Hepatocyte (in vitro differentiated cells): ENCODE results near the gene SBK2. TPM values are rescaled to one million over a fixed set of nuclear protein-coding genes. Genes with fewer than 3 reads are reported as not detected.

Experiments
- DNase-seq: peaks from one replicate; pipeline ENCODE4 v3.0.0-alpha.2; 2016; ENCODE audit warnings: low spot score
- H2AFZ ChIP-seq: fragments of 200-600 bp; sonication (generic); 2 replicates; pipeline ENCODE4 v1.6.0; 2016; ENCODE audit warnings: antibody characterized with exemption, mild to moderate bottlenecking
- H3K27ac ChIP-seq: fragments of 200-600 bp; sonication (generic); 2 replicates; pipeline ENCODE4 v1.5.1; 2016; ENCODE audit warnings: mild to moderate bottlenecking
- H3K27me3 ChIP-seq: fragments of 200-600 bp; sonication (generic); 2 replicates; pipeline ENCODE4 v1.6.1; 2016
- H3K36me3 ChIP-seq: fragments of 200-600 bp; sonication (generic); replicated peaks from 2 replicates; pipeline ENCODE4 v1.5.1; 2016; ENCODE audit warnings: low read depth; ENCODE audit not compliant: insufficient read depth
- H3K4me1 ChIP-seq: fragments of 200-600 bp; sonication (generic); 2 replicates; pipeline ENCODE4 v1.5.1; 2016; ENCODE audit warnings: mild to moderate bottlenecking, moderate library complexity; ENCODE audit not compliant: insufficient read depth
- H3K4me2 ChIP-seq: fragments of 200-600 bp; sonication (generic); 2 replicates; pipeline ENCODE4 v1.6.0; 2016
- H3K4me3 ChIP-seq: fragments of 200-600 bp; sonication (generic); 2 replicates; pipeline ENCODE4 v1.5.1; 2016; ENCODE audit warnings: mild to moderate bottlenecking
- H3K79me2 ChIP-seq: fragments of 200-600 bp; sonication (generic); 2 replicates; pipeline ENCODE4 v1.6.0; 2017; ENCODE audit warnings: mild to moderate bottlenecking
- H3K9me2 ChIP-seq: fragments of 200-600 bp; sonication (generic); replicated peaks from 2 replicates; pipeline ENCODE4 v1.6.0; 2017; ENCODE audit warnings: mild to moderate bottlenecking; ENCODE audit not compliant: insufficient read depth
- H3K9me3 ChIP-seq: fragments of 200-600 bp; sonication (generic); 2 replicates; pipeline ENCODE4 v1.5.1; 2016; ENCODE audit warnings: low read depth, mild to moderate bottlenecking
- H4K20me1 ChIP-seq: fragments of 200-600 bp; sonication (generic); 2 replicates; pipeline ENCODE4 v1.6.0; 2016; ENCODE audit warnings: mild to moderate bottlenecking; ENCODE audit not compliant: insufficient read depth, poor library complexity, severe bottlenecking
- CTCF ChIP-seq: fragments of 200-600 bp; sonication (generic); IDR thresholded peaks from 2 replicates; pipeline ENCODE4 v1.5.1; 2016; ENCODE audit warnings: antibody characterized with exemption, mild to moderate bottlenecking; ENCODE audit not compliant: poor library complexity
- EZH2 ChIP-seq: fragments of 200-600 bp; sonication (generic); IDR thresholded peaks from 2 replicates; pipeline ENCODE4 v1.6.1; 2016; ENCODE audit warnings: antibody characterized with exemption, mild to moderate bottlenecking, borderline replicate concordance
- EZH2phosphoT487 ChIP-seq: fragments of 200-600 bp; sonication (generic); IDR thresholded peaks from one replicate; pipeline ENCODE4 v1.6.1; 2018; ENCODE audit warnings: antibody characterized with exemption, mild to moderate bottlenecking, low read depth, moderate library complexity; ENCODE audit not compliant: unreplicated experiment, severe bottlenecking
- WGBS: methylation state at CpG from one replicate; pipeline ENCODE4 v1.1.6; 2016; ENCODE audit warnings: low lambda C conversion rate; ENCODE audit errors: missing lambda C conversion rate; 5-methylcytosine and 5-hydroxymethylcytosine counted together
- polyA plus RNA-seq: library from polyadenylated mRNA; unstranded; fragments of >200 nt; fragmentation: Nextera tagmentation; extraction: Ambion mirVana; gene quantifications from 2 replicates; pipeline ENCODE4 v1.2.1, GENCODE V29; 2016
- total RNA-seq: library from RNA; depleted of rRNA; stranded (reverse); fragments of >200 nt; gene quantifications from 2 replicates; pipeline ENCODE4 v1.2.3, GENCODE V29; 2014

The SBK2 gene
- total and polyA plus RNA-seq, 2 experiments from 2014 or later = 0.30 to 0.51 TPM

- no peaks in the 10 kb centered on the region for H3K36me3 ChIP-seq
- no peaks in the 10 kb centered on the region for H3K4me1 ChIP-seq
- no peak overlapping the region for H2AFZ ChIP-seq
- no peaks in the 10 kb centered on the region for H3K9me3 ChIP-seq
- DNase-seq = no peak
- H3K4me2 ChIP-seq = no peak overlapping the region
- H3K27me3 ChIP-seq = no peaks in the 10 kb centered on the region
- H4K20me1 ChIP-seq = no peaks in the 10 kb centered on the region
- no peak overlapping the region for H3K27ac ChIP-seq
- H3K4me3 ChIP-seq = no peak overlapping the region
- 95% methylated on average over 5 of the region's 7 CpGs for WGBS
- no peaks in the 10 kb centered on the region for H3K9me2 ChIP-seq
- H3K79me2 ChIP-seq = no peaks in the 10 kb centered on the region
- TF ChIP-seq CTCF = no peak
- TF ChIP-seq EZH2phosphoT487 = no peak
- no peak for TF ChIP-seq EZH2
These were observed 5.4 kb upstream of the SBK2 start for GRCh38 chr19:55542292-55542855.

- H3K36me3 ChIP-seq = no peaks in the 10 kb centered on the region
- no peaks in the 10 kb centered on the region for H3K79me2 ChIP-seq
- H2AFZ ChIP-seq = no peak overlapping the region
- TF ChIP-seq EZH2phosphoT487 (no peak), EZH2 (no peak), CTCF (no peak)
- no peak overlapping the region for H3K4me3 ChIP-seq
- H3K27me3 ChIP-seq = no peaks in the 10 kb centered on the region
- DNase-seq = no peak
- WGBS = 85% methylated on average over 19 of the region's 19 CpGs
- H3K9me2 ChIP-seq = no peaks in the 10 kb centered on the region
- H3K9me3 ChIP-seq = no peaks in the 10 kb centered on the region
- no peak overlapping the region for H3K27ac ChIP-seq
- H4K20me1 ChIP-seq = no peaks in the 10 kb centered on the region
- no peak overlapping the region for H3K4me2 ChIP-seq
- no peaks in the 10 kb centered on the region for H3K4me1 ChIP-seq
These were observed 4.2 kb upstream of the SBK2 start for GRCh38 chr19:55541091-55541490.

- H3K4me2 ChIP-seq = no peak overlapping the region
- no peak overlapping the region for H3K4me3 ChIP-seq
- H3K9me3 ChIP-seq = no peaks in the 10 kb centered on the region
- H2AFZ ChIP-seq = no peak overlapping the region
- no peaks in the 10 kb centered on the region for H3K4me1 ChIP-seq
- H4K20me1 ChIP-seq = no peaks in the 10 kb centered on the region
- H3K36me3 ChIP-seq = no peaks in the 10 kb centered on the region
- WGBS = 76% methylated on average over 10 of the region's 10 CpGs
- TF ChIP-seq EZH2 (no peak), CTCF (no peak), EZH2phosphoT487 (no peak)
- H3K9me2 ChIP-seq = no peaks in the 10 kb centered on the region
- no peaks in the 10 kb centered on the region for H3K27me3 ChIP-seq
- no peak overlapping the region for H3K27ac ChIP-seq
- H3K79me2 ChIP-seq = no peaks in the 10 kb centered on the region
- DNase-seq = no peak
These were observed 3.7 kb upstream of the SBK2 start for GRCh38 chr19:55540619-55541018.
